ENCODE results near the gene PCGF3. TPM values are rescaled to one million over a fixed set of nuclear protein-coding genes. Genes with fewer than 3 reads are reported as not detected.

The PCGF3 gene
- total RNA-seq, 1 experiment from 2014 or later: 66.3 TPM

DNA sequence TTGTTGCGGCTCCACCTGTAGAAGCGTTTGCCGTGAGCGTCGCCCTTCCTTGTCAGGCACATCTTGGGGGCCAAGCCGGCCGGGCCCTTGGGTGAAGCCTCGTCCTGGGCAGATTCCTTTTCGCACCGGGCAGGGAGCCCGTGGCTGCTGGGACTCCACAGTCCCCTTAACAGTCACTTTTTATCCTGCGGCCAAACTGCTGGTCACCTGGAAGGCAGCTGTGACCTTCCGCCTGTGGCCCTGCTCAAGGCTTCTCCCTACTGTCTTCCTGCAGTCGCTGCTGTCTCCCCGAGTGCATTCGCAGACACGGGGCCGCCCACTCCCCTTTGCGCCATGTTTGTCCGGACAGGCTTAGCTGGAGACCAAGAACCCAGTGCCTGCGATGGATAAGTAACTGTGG is 55.0 kb downstream of the PCGF3 start (continued):
- TF ChIP-seq, protein P1, sequence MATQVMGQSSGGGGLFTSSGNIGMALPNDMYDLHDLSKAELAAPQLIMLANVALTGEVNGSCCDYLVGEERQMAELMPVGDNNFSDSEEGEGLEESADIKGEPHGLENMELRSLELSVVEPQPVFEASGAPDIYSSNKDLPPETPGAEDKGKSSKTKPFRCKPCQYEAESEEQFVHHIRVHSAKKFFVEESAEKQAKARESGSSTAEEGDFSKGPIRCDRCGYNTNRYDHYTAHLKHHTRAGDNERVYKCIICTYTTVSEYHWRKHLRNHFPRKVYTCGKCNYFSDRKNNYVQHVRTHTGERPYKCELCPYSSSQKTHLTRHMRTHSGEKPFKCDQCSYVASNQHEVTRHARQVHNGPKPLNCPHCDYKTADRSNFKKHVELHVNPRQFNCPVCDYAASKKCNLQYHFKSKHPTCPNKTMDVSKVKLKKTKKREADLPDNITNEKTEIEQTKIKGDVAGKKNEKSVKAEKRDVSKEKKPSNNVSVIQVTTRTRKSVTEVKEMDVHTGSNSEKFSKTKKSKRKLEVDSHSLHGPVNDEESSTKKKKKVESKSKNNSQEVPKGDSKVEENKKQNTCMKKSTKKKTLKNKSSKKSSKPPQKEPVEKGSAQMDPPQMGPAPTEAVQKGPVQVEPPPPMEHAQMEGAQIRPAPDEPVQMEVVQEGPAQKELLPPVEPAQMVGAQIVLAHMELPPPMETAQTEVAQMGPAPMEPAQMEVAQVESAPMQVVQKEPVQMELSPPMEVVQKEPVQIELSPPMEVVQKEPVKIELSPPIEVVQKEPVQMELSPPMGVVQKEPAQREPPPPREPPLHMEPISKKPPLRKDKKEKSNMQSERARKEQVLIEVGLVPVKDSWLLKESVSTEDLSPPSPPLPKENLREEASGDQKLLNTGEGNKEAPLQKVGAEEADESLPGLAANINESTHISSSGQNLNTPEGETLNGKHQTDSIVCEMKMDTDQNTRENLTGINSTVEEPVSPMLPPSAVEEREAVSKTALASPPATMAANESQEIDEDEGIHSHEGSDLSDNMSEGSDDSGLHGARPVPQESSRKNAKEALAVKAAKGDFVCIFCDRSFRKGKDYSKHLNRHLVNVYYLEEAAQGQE (IDR thresholded peaks at IDR 0.05; ENCODE audit: low read depth): no peak
- no peak for TF ChIP-seq ZFX (IDR thresholded peaks at IDR 0.05)
- TF ChIP-seq CBX3 (IDR thresholded peaks at IDR 0.05; ENCODE audit: low read depth): no peak
- no peak for TF ChIP-seq ZNF274 (IDR thresholded peaks at IDR 0.05; ENCODE audit: low read depth, low read length)
- TF ChIP-seq EZH2phosphoT487 (IDR thresholded peaks at IDR 0.05; ENCODE audit: borderline replicate concordance): no peak

DNA sequence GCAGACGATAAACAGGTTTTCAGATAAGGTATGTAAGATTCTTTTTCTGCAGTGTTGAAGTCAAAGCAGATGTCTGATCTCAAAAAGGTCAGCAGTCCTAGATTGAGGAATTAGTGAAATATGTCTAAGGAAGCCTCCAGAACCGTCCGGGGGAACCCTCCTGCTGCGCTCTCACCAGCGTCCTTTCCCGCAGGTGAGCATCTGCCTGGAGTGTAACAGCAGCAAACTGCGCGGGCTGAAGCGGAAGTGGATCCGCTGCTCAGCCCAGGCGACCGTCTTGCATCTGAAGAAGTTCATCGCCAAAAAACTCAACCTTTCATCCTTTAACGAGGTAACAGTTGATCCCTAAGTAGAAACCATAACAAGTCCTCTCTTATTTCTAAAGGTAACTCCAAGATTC is 55.5 kb downstream of the PCGF3 start:
- Histone ChIP-seq H3K9me3 (ENCODE audit: control insufficient read depth in 1 of 2, insufficient read depth in 1 of 2, low read depth in 1 of 2, low read length in 2 of 2) (no peaks in the 10 kb centered on the region), H3K9ac (ENCODE audit: low read length) (no peak overlapping the region), H3K4me3 (replicated peaks in 1 of 2; ENCODE audit: low read depth in 1 of 2, low read length in 2 of 2) (no peak overlapping the region), H3K27me3 (ENCODE audit: insufficient read depth, low read length) (no peaks in the 10 kb centered on the region), H3K79me2 (ENCODE audit: insufficient read depth, low read length) (no peaks in the 10 kb centered on the region), H3K36me3 (ENCODE audit: control insufficient read depth in 1 of 2, insufficient read depth in 2 of 2, low read length in 2 of 2) (peaks cover 16 to 33% of the 10 kb centered on the region in 2 experiments; a peak in 3 of 4 replicates), H2AFZ (ENCODE audit: low read depth, low read length, poor library complexity, severe bottlenecking) (no peak overlapping the region), H3K4me2 (ENCODE audit: low read length) (no peak overlapping the region), H3K9me2 (ENCODE audit: insufficient read depth) (no peaks in the 10 kb centered on the region), H3K4me1 (ENCODE audit: control insufficient read depth in 1 of 2, insufficient read depth in 2 of 2, low read length in 2 of 2) (no peaks in the 10 kb centered on the region; a peak in 1 of 4 replicates), H3K27ac (ENCODE audit: low read depth, low read length) (no peak overlapping the region), H4K20me1 (ENCODE audit: insufficient read depth) (no peaks in the 10 kb centered on the region; the same call in 1 of the 2 replicates)
- ChIA-PET POLR2A (no interaction called here), RAD21 (ENCODE audit: low non-redundant PET in 1 of 2, low total read pairs in 2 of 2, uncharacterized antibody in 2 of 2, unreplicated experiment in 2 of 2) (no interaction called here), CTCF (no interaction called here)
- intact Hi-C loops (cut with micrococcal nuclease): loop anchor here (10.0 kb wide), 1 partner anchor 224 kb away; the partner anchor contains the start of gene IDUA
- DNase-seq (ENCODE audit: low read depth, low spot score): no peak
- no peak for ATAC-seq
- no TSS peak for BruUV-seq (replicated peaks)
- TF ChIP-seq ZFX (IDR thresholded peaks at IDR 0.05) (no peak), JUND (IDR thresholded peaks at IDR 0.05) (no peak), SP1 (IDR thresholded peaks at IDR 0.05; ENCODE audit: low read depth) (no peak), SRF (IDR thresholded peaks at IDR 0.05; ENCODE audit: low read depth) (no peak), TCF7L2 (IDR thresholded peaks at IDR 0.05; ENCODE audit: borderline replicate concordance, extremely low read depth, insufficient read depth, insufficient read length) (no peak), ZNF274 (IDR thresholded peaks at IDR 0.05; ENCODE audit: low read depth, low read length) (no peak), EZH2 (IDR thresholded peaks at IDR 0.05) (no peak), POLR2A (IDR thresholded peaks at IDR 0.05; ENCODE audit: borderline replicate concordance, extremely low read depth, insufficient read depth, insufficient read length) (no peak), SIN3A (IDR thresholded peaks at IDR 0.05; ENCODE audit: low read depth) (no peak), POLR2AphosphoS5 (IDR thresholded peaks at IDR 0.05; ENCODE audit: low read depth, low read length) (no peak), EZH2phosphoT487 (IDR thresholded peaks at IDR 0.05; ENCODE audit: borderline replicate concordance) (no peak), CEBPB (IDR thresholded peaks at IDR 0.05; ENCODE audit: low read depth) (no peak), ELF1 (IDR thresholded peaks at IDR 0.05; ENCODE audit: borderline replicate concordance, low read depth) (no peak)
- TF ChIP-seq, protein P2, sequence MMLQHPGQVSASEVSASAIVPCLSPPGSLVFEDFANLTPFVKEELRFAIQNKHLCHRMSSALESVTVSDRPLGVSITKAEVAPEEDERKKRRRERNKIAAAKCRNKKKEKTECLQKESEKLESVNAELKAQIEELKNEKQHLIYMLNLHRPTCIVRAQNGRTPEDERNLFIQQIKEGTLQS (IDR thresholded peaks at IDR 0.05): no peak
- TF ChIP-seq, protein P1 (IDR thresholded peaks at IDR 0.05; ENCODE audit: low read depth): no peak
- TF ChIP-seq, protein P3, sequence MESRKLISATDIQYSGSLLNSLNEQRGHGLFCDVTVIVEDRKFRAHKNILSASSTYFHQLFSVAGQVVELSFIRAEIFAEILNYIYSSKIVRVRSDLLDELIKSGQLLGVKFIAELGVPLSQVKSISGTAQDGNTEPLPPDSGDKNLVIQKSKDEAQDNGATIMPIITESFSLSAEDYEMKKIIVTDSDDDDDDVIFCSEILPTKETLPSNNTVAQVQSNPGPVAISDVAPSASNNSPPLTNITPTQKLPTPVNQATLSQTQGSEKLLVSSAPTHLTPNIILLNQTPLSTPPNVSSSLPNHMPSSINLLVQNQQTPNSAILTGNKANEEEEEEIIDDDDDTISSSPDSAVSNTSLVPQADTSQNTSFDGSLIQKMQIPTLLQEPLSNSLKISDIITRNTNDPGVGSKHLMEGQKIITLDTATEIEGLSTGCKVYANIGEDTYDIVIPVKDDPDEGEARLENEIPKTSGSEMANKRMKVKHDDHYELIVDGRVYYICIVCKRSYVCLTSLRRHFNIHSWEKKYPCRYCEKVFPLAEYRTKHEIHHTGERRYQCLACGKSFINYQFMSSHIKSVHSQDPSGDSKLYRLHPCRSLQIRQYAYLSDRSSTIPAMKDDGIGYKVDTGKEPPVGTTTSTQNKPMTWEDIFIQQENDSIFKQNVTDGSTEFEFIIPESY (IDR thresholded peaks at IDR 0.05; ENCODE audit: extremely low read depth, insufficient replicate concordance, low read length): no peak
